Stomach (tissue), 9 donors: ENCODE data around the gene LZTR1. TPM values are rescaled to one million over a fixed set of nuclear protein-coding genes. Genes with fewer than 3 reads are reported as not detected.
"Not testable (repeated sequence)": the region's sequence is repeated elsewhere in the genome, so short reads cannot be mapped to it uniquely, and the experiment has no call there.

Experiments used
- DNase-seq, 2 donors: peaks; one replicate each; pipeline versions ENCODE4 v3.0.0 to v3.0.0-alpha.2; 2013 to 2019
- H3K27ac ChIP-seq, 5 donors: fragments of 200-600 bp in 4 of 5; sonication (generic) in 4 of 5; one replicate each; pipeline ENCODE4 v1.5.1; 2013 to 2019; ENCODE audit warnings: mild to moderate bottlenecking in 1 of 5, moderate library complexity in 1 of 5
- H3K27me3 ChIP-seq, 3 donors: fragments of 200-600 bp; sonication (generic); one replicate each; pipeline ENCODE4 v1.5.1; 2017 to 2019; ENCODE audit warnings: mixed run types in 1 of 3
- H3K36me3 ChIP-seq, 4 donors: fragments of 200-600 bp; sonication (generic); 1 replicate in 3 of 4; 2 replicates in 1 of 4; pipeline ENCODE4 v1.5.1; 2016 to 2019
- H3K4me1 ChIP-seq, 4 donors: fragments of 200-600 bp; sonication (generic); one replicate each; pipeline ENCODE4 v1.5.1; 2016 to 2019
- H3K4me3 ChIP-seq, 4 donors: fragments of 200-600 bp; sonication (generic) in 3 of 4; one replicate each; pipeline ENCODE4 v1.5.1; 2016 to 2019; ENCODE audit warnings: mild to moderate bottlenecking in 1 of 4
- H3K9me3 ChIP-seq, 4 donors: fragments of 200-600 bp; sonication (generic); one replicate each; pipeline ENCODE4 v1.5.1; 2016 to 2019
- CTCF ChIP-seq, 7 experiments: fragments of 450-650 bp in 4 of 7; fragments of 200-600 bp in 3 of 7; sonication (generic) in 3 of 7; IDR thresholded peaks; one replicate each; pipeline ENCODE4 v1.5.1; 2016 to 2019; ENCODE audit warnings: antibody characterized with exemption in 7 of 7, control low read depth in 2 of 7, mild to moderate bottlenecking in 1 of 7
- EP300 ChIP-seq: sonication (generic); formaldehyde crosslinking; IDR thresholded peaks from one replicate; pipeline ENCODE4 v1.6.1; 2017; ENCODE audit warnings: antibody characterized with exemption
- POLR2A ChIP-seq, 4 donors: fragments of 450-650 bp; IDR thresholded peaks; one replicate each; pipeline ENCODE4 v1.6.1; 2016; ENCODE audit warnings: antibody characterized with exemption in 4 of 4, control low read depth in 2 of 4, mild to moderate bottlenecking in 1 of 4, moderate library complexity in 1 of 4
- POLR2AphosphoS5 ChIP-seq, 3 donors: sonication (generic); formaldehyde crosslinking; IDR thresholded peaks; one replicate each; pipeline ENCODE4 v1.6.1; 2016; ENCODE audit warnings: antibody characterized with exemption in 3 of 3
- WGBS, 5 donors: extraction: QIAGEN DNeasy Blood & Tissue Kit in 3 of 5; methylation state at CpG; one replicate each; pipeline versions ENCODE4 v1.1.5 to v1.1.7; 2013 to 2018; 5-methylcytosine and 5-hydroxymethylcytosine counted together
- intact Hi-C: fragments of 100-400 bp; cut with DNase I; formaldehyde crosslinking; loops from one replicate; pipeline ENCODE4 v1.15.1; 2023; ENCODE audit warnings: low total_unique reads
- polyA plus RNA-seq, 3 donors: library from polyadenylated mRNA; stranded (reverse); fragments of 200-250 nt; gene quantifications; one replicate each; pipeline ENCODE4 v1.2.3, GENCODE V29; 2013
- total RNA-seq, 5 donors: library from RNA; depleted of rRNA; stranded (reverse); fragments of >200 nt; gene quantifications; one replicate each; pipeline versions ENCODE4 v1.1.0 to v1.2.3, GENCODE V29; 2014 to 2016
- donor health status: healthy with polysubstance abuse.
- donor health status: Bipolar disorder and iron deficiency.
- donor health status: healthy.

The LZTR1 gene
- total and polyA plus RNA-seq, 8 donors: 13.7 to 148 (median 29.5) TPM

DNA sequence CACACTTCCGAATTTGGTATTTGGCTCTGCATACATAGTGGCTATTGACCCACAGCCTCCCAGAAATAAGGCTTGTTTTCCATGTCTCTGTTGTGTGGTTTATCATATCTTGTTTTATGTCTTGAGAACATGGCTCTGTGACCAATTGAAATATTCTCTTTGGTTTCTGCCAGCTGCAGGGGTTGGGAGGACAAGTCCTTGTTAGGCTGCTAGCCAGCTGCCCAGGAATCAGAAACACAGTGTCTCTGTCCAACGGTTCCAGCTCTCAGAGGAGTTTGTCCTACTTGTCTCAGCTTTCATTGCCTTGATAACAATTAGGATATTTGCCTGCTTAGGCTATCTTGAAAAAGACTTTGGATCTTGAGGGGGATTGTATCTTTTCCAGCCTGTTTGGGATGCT is 56.3 kb downstream of the LZTR1 start:
- intact Hi-C loops: no loop called here
- DNase-seq: no peak
- Histone ChIP-seq H3K4me1 (peaks cover 0 to 6% (median 3%) of the 10 kb centered on the region in 4 donors), H3K9me3 (no peaks in the 10 kb centered on the region), H3K27me3 (peaks cover 0 to 3% (median 0%) of the 10 kb centered on the region in 3 donors), H3K27ac (peak overlapping the region in 4 of 5 donors; percentile 33 to 73 (median 54)), H3K4me3 (no peak overlapping the region), H3K36me3 (no peaks in the 10 kb centered on the region)
- WGBS, 5 donors: 33 to 53% (median 46%) methylated on average over 2 of the region's 2 CpGs
- TF ChIP-seq POLR2AphosphoS5 (IDR thresholded peaks at IDR 0.05) (no peak), POLR2A (IDR thresholded peaks at IDR 0.05) (no peak), EP300 (no peak), CTCF (IDR thresholded peaks at IDR 0.05) (no peak)

DNA sequence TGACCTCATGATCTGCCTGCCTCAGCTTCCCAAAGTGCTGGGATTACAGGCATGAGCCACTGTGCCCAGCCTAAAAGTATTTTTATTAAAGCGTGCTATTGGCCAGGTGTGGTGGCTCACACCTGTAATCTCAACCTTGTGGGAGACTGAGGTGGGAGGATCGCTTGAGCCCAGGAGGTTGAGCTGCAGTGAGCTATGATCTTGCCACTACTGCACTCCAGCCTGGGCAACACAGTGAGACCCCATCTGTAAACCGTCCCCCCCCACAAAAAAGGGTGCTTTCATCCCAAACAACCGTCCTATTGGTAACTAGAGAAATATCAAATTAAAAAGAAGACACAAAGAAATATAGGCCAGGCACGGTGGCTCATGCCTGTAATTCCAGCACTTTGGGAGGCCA is 57.1 kb downstream of the LZTR1 start:
- H3K27me3 ChIP-seq, H3K36me3 ChIP-seq, H3K4me3 ChIP-seq, intact Hi-C loops, H3K27ac ChIP-seq, DNase-seq, H3K9me3 ChIP-seq: not testable (repeated sequence)
- H3K4me1 ChIP-seq: peaks cover 0 to 14% (median 4%) of the 10 kb centered on the region in 4 donors
- 85 to 92% (median 90%) methylated on average over 5 of the region's 5 CpGs for WGBS, 5 donors

GRCh38 chr22:21041937-21042336 is 59.8 kb downstream of the LZTR1 start:
- intact Hi-C loops: no loop called here
- H3K9me3 ChIP-seq: no peaks in the 10 kb centered on the region
- H3K4me1 ChIP-seq: peaks cover 9 to 34% (median 19%) of the 10 kb centered on the region in 4 donors
- no peak overlapping the region for H3K4me3 ChIP-seq
- H3K27me3 ChIP-seq: peaks cover 0 to 19% (median 5%) of the 10 kb centered on the region in 3 donors
- H3K27ac ChIP-seq: no peak overlapping the region
- WGBS, 5 donors: 77 to 79% (median 77%) methylated on average over 4 of the region's 4 CpGs
- H3K36me3 ChIP-seq: no peaks in the 10 kb centered on the region
- TF ChIP-seq POLR2A (IDR thresholded peaks at IDR 0.05): no peak
- TF ChIP-seq POLR2AphosphoS5 (IDR thresholded peaks at IDR 0.05): no peak
- no peak for TF ChIP-seq CTCF (IDR thresholded peaks at IDR 0.05)
- no peak for TF ChIP-seq EP300
- no peak for DNase-seq

DNA sequence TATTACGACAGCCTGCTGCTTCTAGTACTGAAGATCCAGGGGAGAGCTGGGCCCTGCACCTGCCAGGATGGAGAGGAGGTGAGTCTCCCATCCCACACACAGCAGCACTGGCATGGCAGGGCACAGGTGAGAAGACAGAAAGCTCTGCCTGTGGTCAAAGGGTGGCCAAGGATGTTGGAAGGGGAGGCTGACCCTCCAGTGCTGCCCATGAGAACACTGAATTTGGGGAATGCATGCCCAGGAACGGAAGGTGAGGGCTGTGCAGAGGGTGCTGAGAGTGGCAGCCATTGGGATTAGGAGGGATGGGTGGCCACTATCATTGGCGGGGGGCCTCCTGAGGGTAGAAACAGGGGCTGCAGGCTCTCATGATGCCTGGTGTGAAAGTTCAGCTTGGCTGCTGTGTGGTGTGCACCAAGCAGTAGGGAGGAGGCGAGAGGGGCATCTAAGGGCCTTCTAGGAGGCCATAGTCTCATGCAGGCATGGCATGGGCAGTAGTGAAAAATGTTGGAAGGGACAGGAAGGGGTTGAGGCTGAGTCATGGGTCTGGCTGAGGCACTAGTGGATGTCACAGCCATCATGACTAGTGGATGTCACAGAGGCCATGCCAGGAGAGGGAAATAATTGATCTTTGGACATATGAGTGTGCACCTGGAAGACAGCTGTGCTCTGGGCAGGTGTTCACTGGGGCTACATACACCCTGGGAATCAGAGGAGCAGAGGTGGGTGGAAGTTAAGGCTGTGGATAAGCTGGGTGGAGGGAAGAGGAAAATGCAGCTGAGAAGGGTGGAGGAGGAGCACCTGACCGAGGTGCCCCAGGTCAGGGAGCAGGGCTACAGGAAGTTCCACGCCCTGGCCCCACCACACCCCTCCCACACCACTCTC is 61.1 kb downstream of the LZTR1 start:
- WGBS, 5 donors: 74 to 85% (median 80%) methylated on average over 6 of the region's 6 CpGs
- Histone ChIP-seq H3K36me3 (no peaks in the 10 kb centered on the region), H3K4me3 (no peak overlapping the region), H3K4me1 (peaks cover 9 to 29% (median 16%) of the 10 kb centered on the region in 4 donors), H3K27me3 (peaks cover 0 to 19% (median 5%) of the 10 kb centered on the region in 3 donors), H3K27ac (no peak overlapping the region), H3K9me3 (no peaks in the 10 kb centered on the region)
- no peak for TF ChIP-seq EP300
- no peak for DNase-seq
- intact Hi-C loops: no loop called here

- intact Hi-C loops: no loop called here
- peak overlapping the region in 1 of 5 donors; percentile 52 for H3K27ac ChIP-seq
- H3K4me3 ChIP-seq: peak overlapping the region in 1 of 4 donors; percentile 32
- peaks cover 9 to 29% (median 16%) of the 10 kb centered on the region in 4 donors for H3K4me1 ChIP-seq
- no peaks in the 10 kb centered on the region for H3K9me3 ChIP-seq
- H3K27me3 ChIP-seq: peaks cover 0 to 19% (median 5%) of the 10 kb centered on the region in 3 donors
- WGBS, 5 donors: 82 to 90% (median 88%) methylated on average over 13 to 15 of the region's 15 CpGs
- no peaks in the 10 kb centered on the region for H3K36me3 ChIP-seq
- DNase-seq: no peak
- TF ChIP-seq POLR2A (IDR thresholded peaks at IDR 0.05) (no peak), CTCF (IDR thresholded peaks at IDR 0.05) (no peak), EP300 (no peak), POLR2AphosphoS5 (IDR thresholded peaks at IDR 0.05) (no peak)
These were observed 61.9 kb downstream of the LZTR1 start for GRCh38 chr22:21043860-21044535.
